CD14-positive monocyte (primary cell): ENCODE results near the gene DIPK2A. TPM values are rescaled to one million over a fixed set of nuclear protein-coding genes. Genes with fewer than 3 reads are reported as not detected.

Experiments
- DNase-seq, 3 donors: peaks; one replicate each; pipeline ENCODE4 v3.0.0-alpha.2; 2011 to 2022
- H2AFZ ChIP-seq: 2 replicates; pipeline ENCODE4 v1.6.0; 2012; ENCODE audit warnings: mild to moderate bottlenecking, low read depth, low read length, inconsistent platforms; ENCODE audit not compliant: insufficient read depth, poor library complexity, severe bottlenecking
- H3K27ac ChIP-seq, 2 donors: 1 replicate in 1 of 2; 2 replicates in 1 of 2; pipeline ENCODE4 v1.5.1; 2012 to 2013; ENCODE audit warnings: low read length in 2 of 2, control low read depth in 1 of 2, inconsistent platforms in 1 of 2, low read depth in 1 of 2, mild to moderate bottlenecking in 1 of 2
- H3K27me3 ChIP-seq, 2 donors: one replicate each; pipeline versions ENCODE4 v1.6.0 to v1.6.1; 2011 to 2013; ENCODE audit warnings: low read length in 2 of 2; ENCODE audit not compliant: control insufficient read depth in 2 of 2, insufficient read depth in 2 of 2
- H3K36me3 ChIP-seq, 2 donors: replicated peaks in 1 of 2; 1 replicate in 1 of 2; 2 replicates in 1 of 2; pipeline versions ENCODE4 v1.5.1 to v1.6.1; 2012 to 2013; ENCODE audit warnings: low read length in 2 of 2, control low read depth in 1 of 2, inconsistent platforms in 1 of 2, mild to moderate bottlenecking in 1 of 2; ENCODE audit not compliant: insufficient read depth in 2 of 2, control insufficient read depth in 1 of 2
- H3K4me1 ChIP-seq, 2 donors: 1 replicate in 1 of 2; 2 replicates in 1 of 2; pipeline versions ENCODE4 v1.5.1 to v1.6.1; 2012 to 2013; ENCODE audit warnings: low read length in 2 of 2, control low read depth in 1 of 2, inconsistent platforms in 1 of 2, mild to moderate bottlenecking in 1 of 2, moderate library complexity in 1 of 2; ENCODE audit not compliant: insufficient read depth in 2 of 2, control insufficient read depth in 1 of 2
- H3K4me2 ChIP-seq: replicated peaks from 2 replicates; pipeline ENCODE3; 2012; ENCODE audit warnings: low read length, moderate library complexity, mild to moderate bottlenecking; ENCODE audit not compliant: poor library complexity, severe bottlenecking; ENCODE audit errors: extremely low read depth
- H3K4me3 ChIP-seq, 3 experiments: fragments of 200-600 bp in 1 of 3; sonication (generic) in 1 of 3; replicated peaks in 1 of 3; 1 replicate in 2 of 3; 2 replicates in 1 of 3; pipeline ENCODE4 v1.5.1; 2011 to 2013; ENCODE audit warnings: low read length in 3 of 3, mild to moderate bottlenecking in 3 of 3, control low read depth in 2 of 3, low read depth in 2 of 3, inconsistent platforms in 1 of 3, moderate library complexity in 1 of 3
- H3K79me2 ChIP-seq: 2 replicates; pipeline ENCODE4 v1.6.0; 2012; ENCODE audit warnings: mild to moderate bottlenecking, control low read depth, inconsistent platforms, low read length, moderate library complexity; ENCODE audit not compliant: insufficient read depth
- H3K9ac ChIP-seq: 2 replicates; pipeline ENCODE4 v1.6.0; 2017; ENCODE audit warnings: low read length, mild to moderate bottlenecking; ENCODE audit not compliant: insufficient read depth, poor library complexity, severe bottlenecking
- H3K9me3 ChIP-seq, 2 donors: replicated peaks in 1 of 2; 1 replicate in 1 of 2; 2 replicates in 1 of 2; pipeline versions ENCODE4 v1.5.1 to v1.6.1; 2012 to 2013; ENCODE audit warnings: low read length in 2 of 2, control low read depth in 1 of 2; ENCODE audit not compliant: control insufficient read depth in 1 of 2, insufficient read depth in 1 of 2
- H4K20me1 ChIP-seq: 2 replicates; pipeline ENCODE4 v1.6.0; 2012; ENCODE audit warnings: mild to moderate bottlenecking, low read length, control low read depth, moderate library complexity; ENCODE audit not compliant: insufficient read depth
- H3K27ac Mint-ChIP-seq, 7 donors: one replicate each; pipeline ENCODE4 v1.8.0; 2020; ENCODE audit warnings: mild to moderate bottlenecking in 7 of 7, mixed read lengths in 7 of 7, moderate library complexity in 6 of 7, inconsistent platforms in 2 of 7
- H3K27me3 Mint-ChIP-seq, 3 donors: one replicate each; pipeline ENCODE4 v1.8.0; 2021 to 2022; ENCODE audit warnings: low read depth in 3 of 3, mild to moderate bottlenecking in 3 of 3, mixed read lengths in 3 of 3, moderate library complexity in 3 of 3, inconsistent platforms in 1 of 3
- H3K36me3 Mint-ChIP-seq, 2 donors: one replicate each; pipeline ENCODE4 v1.8.0; 2020; ENCODE audit warnings: mixed read lengths in 2 of 2, inconsistent platforms in 1 of 2, mild to moderate bottlenecking in 1 of 2
- H3K4me1 Mint-ChIP-seq: one replicate; pipeline ENCODE4 v1.8.0; 2020; ENCODE audit warnings: mild to moderate bottlenecking, mixed read lengths
- H3K4me3 Mint-ChIP-seq, 2 donors: one replicate each; pipeline ENCODE4 v1.8.0; 2020; ENCODE audit warnings: mild to moderate bottlenecking in 2 of 2, mixed read lengths in 2 of 2, moderate library complexity in 1 of 2
- H3K9me3 Mint-ChIP-seq, 7 donors: one replicate each; pipeline ENCODE4 v1.8.0; 2020 to 2022; ENCODE audit warnings: mixed read lengths in 7 of 7, mild to moderate bottlenecking in 6 of 7, moderate library complexity in 6 of 7, inconsistent platforms in 2 of 7
- CTCF ChIP-seq: fragments of 200-600 bp; IDR thresholded peaks from one replicate; pipeline ENCODE4 v1.8.0; 2022; ENCODE audit warnings: antibody characterized with exemption, mild to moderate bottlenecking
- WGBS: methylation state at CpG from one replicate; pipeline ENCODE4 v1.1.5; 2013; ENCODE audit warnings: missing lambda C conversion rate; ENCODE audit not compliant: insufficient coverage; 5-methylcytosine and 5-hydroxymethylcytosine counted together
- intact Hi-C, 2 donors: fragments of 100-400 bp; cut with micrococcal nuclease; formaldehyde crosslinking; loops; one replicate each; pipeline versions ENCODE4 v1.15.0 to v1.15.1; 2023
- polyA plus RNA-seq, 3 donors: library from polyadenylated mRNA; depleted of rRNA in 1 of 3; unstranded in 2 of 3; stranded (reverse) in 1 of 3; fragments of 300-500 nt in 2 of 3; fragments of >200 nt in 1 of 3; fragmentation: Illumina TruSeq in 2 of 3; gene quantifications; 1 replicate in 2 of 3; 2 replicates in 1 of 3; pipeline ENCODE4 v1.2.3, GENCODE V29; 2012 to 2021

DIPK2A gene
- polyA plus RNA-seq, 3 donors = 15.4 to 26.9 (median 21.4) TPM

- no peak overlapping the region for H3K9ac ChIP-seq
- WGBS = no CpG with 5 or more reads among the region's 3 CpGs
- intact Hi-C loops = no loop called here
Observed at GRCh38 chr3:144011251-144011799, 39.7 kb downstream of the DIPK2A start.

GRCh38 chr3:144015133-144015532 is 43.5 kb downstream of the DIPK2A start:
- Histone ChIP-seq H3K79me2 (no peaks in the 10 kb centered on the region), H3K36me3 (no peaks in the 10 kb centered on the region), H4K20me1 (no peaks in the 10 kb centered on the region), H3K9me3 (peaks cover 0 to 6% of the 10 kb centered on the region in 2 donors), H3K4me3 (no peak overlapping the region), H3K27ac (no peak overlapping the region), H3K27me3 (no peaks in the 10 kb centered on the region), H3K9ac (no peak overlapping the region), H2AFZ (no peak overlapping the region), H3K4me2 (no peak overlapping the region), H3K4me1 (no peaks in the 10 kb centered on the region)
- DNase-seq = no peak
- intact Hi-C loops = no loop called here
- no peaks in the 10 kb centered on the region for H3K4me1 Mint-ChIP-seq
- no peaks in the 10 kb centered on the region for H3K36me3 Mint-ChIP-seq
- no CpG with 5 or more reads among the region's 3 CpGs for WGBS
- peaks cover 2 to 17% (median 9%) of the 10 kb centered on the region in 7 donors for H3K9me3 Mint-ChIP-seq
- no peaks in the 10 kb centered on the region for H3K27me3 Mint-ChIP-seq
- H3K4me3 Mint-ChIP-seq = no peak overlapping the region
- TF ChIP-seq CTCF = no peak
- no peak overlapping the region for H3K27ac Mint-ChIP-seq

More at GRCh38 chr3:144011251-144011799, 39.7 kb downstream of the DIPK2A start:
- H3K9me3 Mint-ChIP-seq = peaks cover 0 to 1% (median 0%) of the 10 kb centered on the region in 7 donors
- no peaks in the 10 kb centered on the region for H3K36me3 ChIP-seq
- no peaks in the 10 kb centered on the region for H3K4me1 Mint-ChIP-seq
- H3K9me3 ChIP-seq = no peaks in the 10 kb centered on the region
- H3K36me3 Mint-ChIP-seq = no peaks in the 10 kb centered on the region
- H4K20me1 ChIP-seq = no peaks in the 10 kb centered on the region
- no peak overlapping the region for H3K27ac Mint-ChIP-seq
- H3K4me1 ChIP-seq = no peaks in the 10 kb centered on the region
- peaks cover 0 to 3% (median 0%) of the 10 kb centered on the region in 3 donors for H3K27me3 Mint-ChIP-seq
- H3K27ac ChIP-seq = no peak overlapping the region
- no peak overlapping the region for H3K4me3 ChIP-seq
- no peak for TF ChIP-seq CTCF
- H3K4me2 ChIP-seq = no peak overlapping the region
- H3K79me2 ChIP-seq = no peaks in the 10 kb centered on the region
- no peaks in the 10 kb centered on the region for H3K27me3 ChIP-seq
- H3K4me3 Mint-ChIP-seq = no peak overlapping the region
- no peak for DNase-seq
- no peak overlapping the region for H2AFZ ChIP-seq
